Renal cortical epithelial cell (primary cell): ENCODE data around the gene MAGEA4. TPM values are rescaled to one million over a fixed set of nuclear protein-coding genes. Genes with fewer than 3 reads are reported as not detected.

Experiments
- DNase-seq: peaks from one replicate; pipeline ENCODE4 v3.0.0-alpha.2; 2011; ENCODE audit warnings: low read depth
- total RNA-seq: library from RNA; depleted of rRNA; stranded (reverse); fragments of >200 nt; gene quantifications from 2 replicates; pipeline ENCODE4 v1.2.3, GENCODE V29; 2014

MAGEA4 gene
- total RNA-seq, 1 donor from 2014 or later = not detected

- no peak for DNase-seq
Measured at GRCh38 chrX:151923648-151924047, 11.0 kb downstream of the MAGEA4 start.

GRCh38 chrX:151929126-151929525 is 16.4 kb downstream of the MAGEA4 start:
- DNase-seq = no peak

DNA sequence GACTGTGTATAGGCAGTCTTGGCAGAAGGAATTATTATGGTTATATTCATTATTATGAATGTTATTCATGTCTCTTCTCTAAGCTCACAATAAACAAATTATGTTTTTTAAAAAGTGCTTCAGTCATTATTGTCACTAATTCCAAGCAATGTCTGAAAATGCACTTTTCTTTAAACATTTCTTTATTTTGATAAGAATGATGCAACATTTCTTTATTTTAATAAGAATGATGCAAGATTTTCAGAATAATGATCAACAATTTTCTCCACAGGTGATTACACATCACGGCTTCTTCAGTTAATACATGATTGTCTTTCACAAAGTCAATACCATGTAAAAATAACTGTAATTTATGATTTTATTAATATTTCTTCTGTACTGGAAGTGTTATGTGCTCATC is 22.7 kb downstream of the MAGEA4 start:
- DNase-seq = no peak

- DNase-seq = no peak
Measured at GRCh38 chrX:151938172-151938571, 25.5 kb downstream of the MAGEA4 start.

DNA sequence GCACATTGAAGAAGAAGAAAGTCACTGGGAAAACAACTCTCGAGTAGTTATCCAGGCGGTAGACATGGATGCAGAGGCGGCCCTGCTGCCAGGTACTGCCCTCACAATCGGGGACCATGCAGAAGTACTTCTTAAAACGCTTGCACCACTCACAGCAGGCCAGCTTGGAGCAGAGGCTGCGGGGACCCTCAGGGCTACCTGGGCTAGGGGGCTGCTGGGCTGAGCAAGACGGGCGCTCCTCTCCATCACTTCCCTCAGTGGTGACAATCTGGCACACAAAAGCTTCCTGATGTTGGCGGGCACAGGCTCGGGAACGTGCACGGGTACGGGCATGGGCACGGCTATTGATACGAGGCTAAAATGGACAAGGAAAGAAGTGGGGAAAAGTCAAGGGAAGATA is 42.0 kb downstream of the MAGEA4 start:
- no peak for DNase-seq

DNA sequence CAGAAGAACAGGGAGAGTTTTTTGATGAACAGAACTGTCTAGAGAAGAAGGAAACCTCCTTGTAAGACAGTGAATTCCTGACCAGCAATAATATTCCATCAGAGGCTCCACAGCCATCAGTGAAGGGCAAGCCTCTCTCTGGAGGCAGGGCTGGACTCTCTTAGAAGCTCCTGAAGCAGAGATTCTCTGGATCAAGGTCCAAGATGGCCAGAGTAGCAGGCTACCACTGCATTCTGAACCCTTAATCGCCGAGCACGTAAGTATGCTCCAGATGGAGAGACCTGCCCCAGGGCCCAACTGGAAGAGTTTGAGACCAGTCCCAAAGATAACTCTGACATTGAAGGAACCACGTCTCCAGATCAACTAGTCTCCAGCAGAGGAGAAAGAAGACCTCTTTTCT is 45.4 kb downstream of the MAGEA4 start:
- DNase-seq = no peak

DNA sequence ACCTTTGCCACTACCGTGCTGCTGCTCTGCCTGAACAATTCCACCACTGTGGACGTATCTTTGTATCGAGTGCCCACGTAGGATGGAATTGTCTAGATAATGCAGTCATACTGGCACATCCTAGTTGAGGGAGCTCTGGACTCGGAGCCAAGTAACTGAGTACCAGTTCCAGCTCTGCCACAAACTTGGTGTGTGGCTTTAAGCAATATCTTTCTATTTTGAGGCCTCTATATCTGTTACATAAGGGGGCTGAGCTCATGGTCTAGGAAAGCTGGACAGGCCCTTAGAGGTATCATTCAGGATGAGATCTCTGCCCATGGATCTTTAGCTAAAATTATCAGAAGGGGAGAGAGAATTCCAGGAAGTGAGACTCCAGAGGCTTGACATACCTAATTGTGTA is 49.3 kb downstream of the MAGEA4 start:
- no peak for DNase-seq

GRCh38 chrX:151966236-151966635 is 53.5 kb downstream of the MAGEA4 start:
- no peak for DNase-seq

DNA sequence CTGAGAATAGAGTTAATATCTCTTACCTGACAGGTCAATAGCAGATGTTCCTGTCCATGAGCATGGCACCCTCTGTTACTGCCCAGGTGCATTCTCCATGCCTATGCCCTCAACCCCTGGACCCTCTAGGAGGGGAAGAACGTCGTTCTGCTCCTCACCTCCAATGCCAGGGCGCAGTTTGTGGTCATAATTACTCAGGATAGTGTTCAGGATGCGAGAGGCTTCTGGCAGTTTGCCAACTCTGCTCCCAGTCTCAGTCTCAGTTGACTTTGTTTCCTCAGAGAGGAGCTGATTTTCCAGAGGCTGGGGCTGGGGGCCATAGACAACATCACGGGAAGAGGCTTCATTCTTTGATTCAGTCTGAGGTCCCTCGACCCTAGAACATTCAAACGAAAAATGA is 57.3 kb downstream of the MAGEA4 start:
- DNase-seq = no peak

- peak; percentile 56 for DNase-seq
Measured at GRCh38 chrX:151970661-151971060, 58.0 kb downstream of the MAGEA4 start.

- no peak for DNase-seq
Measured at GRCh38 chrX:151973060-151973661, 60.5 kb downstream of the MAGEA4 start.

DNA sequence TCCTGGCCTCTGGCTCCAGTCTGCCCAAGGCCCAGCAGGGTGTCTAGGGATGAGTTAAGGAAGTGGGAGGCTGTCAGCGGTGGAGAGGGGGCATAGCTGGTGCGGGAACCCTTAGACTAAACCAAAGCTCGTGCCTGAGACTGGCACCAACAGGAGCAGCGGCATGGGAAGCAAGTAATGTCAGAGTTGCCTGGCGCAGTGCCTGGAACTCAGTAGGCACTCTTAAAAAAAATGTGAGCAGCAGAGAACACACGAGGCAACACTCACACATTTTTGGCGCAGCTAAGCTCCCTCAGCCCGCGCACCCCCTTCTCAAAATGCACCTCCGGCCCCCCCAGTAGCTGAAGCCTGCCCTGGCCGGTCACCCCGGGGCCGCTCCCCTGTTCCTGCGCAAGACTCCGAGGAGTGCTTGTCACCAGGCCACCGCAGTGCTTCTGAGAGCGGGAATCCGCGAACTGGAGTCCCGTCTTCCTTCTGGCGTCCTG is 61.2 kb downstream of the MAGEA4 start:
- no peak for DNase-seq

Other genes with a start within 250 kb of the MAGEA4 start
- not detected in 2 replicates for gene PRRG3, start 217.4 kb upstream of the MAGEA4 start, total RNA-seq
- not detected in 2 replicates for gene FATE1, start 196.9 kb upstream of the MAGEA4 start, total RNA-seq
- gene CNGA2, start 178.1 kb upstream of the MAGEA4 start, total RNA-seq = not detected in 2 replicates
- gene GABRE, start 61.8 kb downstream of the MAGEA4 start, total RNA-seq = 0.52 and 11.2 TPM in 2 replicates
- gene MAGEA10, start 225.7 kb downstream of the MAGEA4 start, total RNA-seq = not detected in 2 replicates